Measurements from ENCODE around the gene ELFN2. TPM values are rescaled to one million over a fixed set of nuclear protein-coding genes. Genes with fewer than 3 reads are reported as not detected.

ELFN2 gene
- total RNA-seq, 1 donor from 2014 or later = 0.53 TPM

- no peak overlapping the region for H3K27ac Mint-ChIP-seq
- no peak for DNase-seq (ENCODE audit: extremely low spot score, unreplicated experiment)
- peaks cover 7% of the 10 kb centered on the region for H3K4me1 Mint-ChIP-seq (ENCODE audit: unreplicated experiment)
- no peaks in the 10 kb centered on the region for H3K9me3 Mint-ChIP-seq
- no peak overlapping the region for H3K4me3 Mint-ChIP-seq
- peaks cover 53% of the 10 kb centered on the region for H3K27me3 Mint-ChIP-seq
- no peak for TF ChIP-seq CTCF (conservative IDR thresholded peaks at IDR 0.05)
- no peaks in the 10 kb centered on the region for H3K36me3 Mint-ChIP-seq
These were observed 108.7 kb downstream of the ELFN2 start for GRCh38 chr22:37318364-37319109.

Other genes starting within 250 kb of the ELFN2 start
- 23.2 and 26.2 TPM in 2 replicates for gene C1QTNF6, start 239.2 kb downstream of the ELFN2 start, total RNA-seq (ENCODE audit: low replicate concordance)
- 2.4 and 3.4 TPM in 2 replicates for gene SSTR3, start 215.0 kb downstream of the ELFN2 start, total RNA-seq (ENCODE audit: low replicate concordance)
- gene RAC2, start 183.2 kb downstream of the ELFN2 start, total RNA-seq (ENCODE audit: low replicate concordance) = 0.24 and 1.2 TPM in 2 replicates
- gene CYTH4, start 145.0 kb downstream of the ELFN2 start, total RNA-seq (ENCODE audit: low replicate concordance) = not detected in 2 replicates
- 0.76 and 0.82 TPM in 2 replicates for gene MFNG, start 58.9 kb upstream of the ELFN2 start, total RNA-seq (ENCODE audit: low replicate concordance)
- gene CARD10, start 91.9 kb upstream of the ELFN2 start, total RNA-seq (ENCODE audit: low replicate concordance) = 9.9 and 14.8 TPM in 2 replicates
- gene CDC42EP1, start 133.0 kb upstream of the ELFN2 start, total RNA-seq (ENCODE audit: low replicate concordance) = 20.5 and 30.4 TPM in 2 replicates
- 2.6 and 8.7 TPM in 2 replicates for gene LGALS2, start 152.6 kb upstream of the ELFN2 start, total RNA-seq (ENCODE audit: low replicate concordance)
- 71.8 and 80.2 TPM in 2 replicates for gene GGA1, start 181.4 kb upstream of the ELFN2 start, total RNA-seq (ENCODE audit: low replicate concordance)
- gene SH3BP1, start 212.2 kb upstream of the ELFN2 start, total RNA-seq (ENCODE audit: low replicate concordance) = 30.0 and 31.1 TPM in 2 replicates
- gene PDXP, start 231.2 kb upstream of the ELFN2 start, total RNA-seq (ENCODE audit: low replicate concordance) = 15.6 and 30.2 TPM in 2 replicates
- gene LGALS1, start 248.2 kb upstream of the ELFN2 start, total RNA-seq (ENCODE audit: low replicate concordance) = 1.8 and 235 TPM in 2 replicates

All from type B pancreatic cell (in vitro differentiated cells).